ENCODE data around the gene C20orf202. TPM values are rescaled to one million over a fixed set of nuclear protein-coding genes. Genes with fewer than 3 reads are reported as not detected.

The C20orf202 gene
- total RNA-seq, 1 donor from 2014 or later = not detected

DNA sequence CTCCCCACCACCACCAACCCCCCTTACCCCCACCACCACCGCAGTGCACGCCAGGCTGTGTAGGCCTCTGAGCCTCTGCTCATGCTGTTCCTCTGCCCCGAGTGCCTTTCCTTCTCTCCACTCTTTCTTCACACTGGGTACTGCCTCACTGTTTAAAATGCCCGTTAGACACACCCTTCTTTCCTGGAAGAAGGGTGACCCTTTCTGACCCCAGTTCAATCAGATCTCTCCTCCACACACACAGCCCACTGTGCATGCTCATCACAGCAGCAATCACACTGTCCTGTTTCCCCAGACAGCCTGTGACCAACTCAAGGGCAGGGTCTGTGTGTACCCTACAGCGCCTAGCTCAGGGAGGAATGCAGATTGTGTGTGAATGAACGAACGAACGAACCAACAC is 28.5 kb upstream of the C20orf202 start:
- no peaks in the 10 kb centered on the region for H3K27me3 Mint-ChIP-seq
- DNase-seq (no peak), ATAC-seq (ENCODE audit: low read depth) (no peak)
- H3K4me3 Mint-ChIP-seq = no peak overlapping the region
- H3K4me1 Mint-ChIP-seq = no peaks in the 10 kb centered on the region
- H3K36me3 Mint-ChIP-seq (ENCODE audit: low read depth) = peaks cover 61% of the 10 kb centered on the region
- no peak overlapping the region for H3K27ac Mint-ChIP-seq
- CTCF ChIA-PET = no interaction called here
- H3K9me3 Mint-ChIP-seq = no peaks in the 10 kb centered on the region
- TF ChIP-seq, protein P1, sequence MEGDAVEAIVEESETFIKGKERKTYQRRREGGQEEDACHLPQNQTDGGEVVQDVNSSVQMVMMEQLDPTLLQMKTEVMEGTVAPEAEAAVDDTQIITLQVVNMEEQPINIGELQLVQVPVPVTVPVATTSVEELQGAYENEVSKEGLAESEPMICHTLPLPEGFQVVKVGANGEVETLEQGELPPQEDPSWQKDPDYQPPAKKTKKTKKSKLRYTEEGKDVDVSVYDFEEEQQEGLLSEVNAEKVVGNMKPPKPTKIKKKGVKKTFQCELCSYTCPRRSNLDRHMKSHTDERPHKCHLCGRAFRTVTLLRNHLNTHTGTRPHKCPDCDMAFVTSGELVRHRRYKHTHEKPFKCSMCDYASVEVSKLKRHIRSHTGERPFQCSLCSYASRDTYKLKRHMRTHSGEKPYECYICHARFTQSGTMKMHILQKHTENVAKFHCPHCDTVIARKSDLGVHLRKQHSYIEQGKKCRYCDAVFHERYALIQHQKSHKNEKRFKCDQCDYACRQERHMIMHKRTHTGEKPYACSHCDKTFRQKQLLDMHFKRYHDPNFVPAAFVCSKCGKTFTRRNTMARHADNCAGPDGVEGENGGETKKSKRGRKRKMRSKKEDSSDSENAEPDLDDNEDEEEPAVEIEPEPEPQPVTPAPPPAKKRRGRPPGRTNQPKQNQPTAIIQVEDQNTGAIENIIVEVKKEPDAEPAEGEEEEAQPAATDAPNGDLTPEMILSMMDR (IDR thresholded peaks at IDR 0.05) = no peak
- POLR2A ChIA-PET = no interaction called here
- intact Hi-C loops (cut with micrococcal nuclease) = no loop called here

DNA sequence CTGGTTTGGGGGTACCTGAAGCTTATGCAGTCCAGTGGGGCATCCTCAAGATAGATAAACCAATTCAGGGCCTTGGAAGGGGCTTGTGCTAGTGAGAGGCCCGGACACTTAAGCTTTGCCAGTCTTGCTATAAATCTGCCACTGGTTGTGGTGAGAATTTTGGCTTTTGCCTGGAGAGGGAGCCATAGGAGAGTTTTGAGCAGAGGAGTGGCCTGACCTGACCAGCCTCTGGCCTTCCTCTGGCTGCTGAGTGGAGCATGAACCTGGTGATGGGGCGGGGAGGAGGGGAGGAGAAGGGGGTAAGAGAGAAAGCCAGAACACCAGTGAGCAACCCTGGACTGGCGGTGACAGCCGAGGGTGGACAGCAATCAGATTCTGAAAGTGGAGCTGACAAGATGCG is 25.6 kb upstream of the C20orf202 start:
- no peaks in the 10 kb centered on the region for H3K9me3 Mint-ChIP-seq
- peaks cover 38% of the 10 kb centered on the region for H3K36me3 Mint-ChIP-seq (ENCODE audit: low read depth)
- no peak overlapping the region for H3K4me3 Mint-ChIP-seq
- no peak overlapping the region for H3K27ac Mint-ChIP-seq
- intact Hi-C loops (cut with micrococcal nuclease) = no loop called here
- DNase-seq (no peak), ATAC-seq (ENCODE audit: low read depth) (no peak)
- POLR2A ChIA-PET = no interaction called here
- TF ChIP-seq, protein P1 (IDR thresholded peaks at IDR 0.05) = no peak
- H3K4me1 Mint-ChIP-seq = no peaks in the 10 kb centered on the region
- CTCF ChIA-PET = no interaction called here
- H3K27me3 Mint-ChIP-seq = no peaks in the 10 kb centered on the region

DNA sequence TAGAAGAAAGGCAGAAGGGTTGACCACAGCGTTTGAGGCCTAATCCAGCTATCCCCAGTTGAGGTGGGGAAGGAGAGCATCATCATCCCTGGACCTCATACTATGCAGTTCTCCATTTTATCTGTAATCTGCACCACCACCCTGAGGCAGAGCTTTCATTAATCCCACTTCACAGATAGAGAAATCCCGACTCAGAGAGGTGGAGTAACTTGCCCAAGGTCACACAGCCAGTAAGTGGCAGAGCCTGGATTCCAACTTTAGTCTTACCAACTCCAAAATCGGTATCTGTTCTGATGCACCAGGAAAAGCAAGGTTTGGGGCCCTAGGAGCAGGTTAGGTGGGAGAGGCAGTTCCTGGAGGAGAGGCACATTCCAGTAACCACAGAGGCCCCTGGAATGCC is 25.2 kb upstream of the C20orf202 start:
- TF ChIP-seq, protein P1 (IDR thresholded peaks at IDR 0.05) = no peak
- H3K4me1 Mint-ChIP-seq = no peaks in the 10 kb centered on the region
- intact Hi-C loops (cut with micrococcal nuclease) = no loop called here
- CTCF ChIA-PET = no interaction called here
- H3K9me3 Mint-ChIP-seq = no peaks in the 10 kb centered on the region
- no peak for ATAC-seq (ENCODE audit: low read depth)
- POLR2A ChIA-PET = no interaction called here
- H3K36me3 Mint-ChIP-seq (ENCODE audit: low read depth) = peaks cover 34% of the 10 kb centered on the region
- DNase-seq = no peak
- H3K27ac Mint-ChIP-seq = no peak overlapping the region
- H3K4me3 Mint-ChIP-seq = no peak overlapping the region
- H3K27me3 Mint-ChIP-seq = no peaks in the 10 kb centered on the region

DNA sequence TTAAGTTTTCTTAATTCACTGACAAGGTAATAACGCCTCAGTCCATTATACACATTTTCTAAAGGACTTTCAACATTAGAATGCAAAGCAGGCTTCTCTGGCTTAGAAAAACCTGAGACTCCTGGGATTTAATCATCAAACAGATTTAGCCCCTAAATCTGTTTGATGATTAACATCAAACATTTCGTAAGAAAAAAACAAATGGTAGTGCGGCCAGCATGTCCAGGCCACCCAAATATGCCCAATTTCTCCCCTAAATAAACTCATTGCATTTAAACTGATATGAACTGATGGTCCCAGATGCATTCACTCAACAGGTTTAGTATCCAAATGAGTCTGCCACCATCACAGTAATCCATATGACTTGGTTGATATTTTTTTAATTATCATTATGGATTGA is 24.6 kb upstream of the C20orf202 start:
- ChIA-PET POLR2A (no interaction called here), CTCF (no interaction called here)
- H3K36me3 Mint-ChIP-seq (ENCODE audit: low read depth) = peaks cover 29% of the 10 kb centered on the region
- no peaks in the 10 kb centered on the region for H3K9me3 Mint-ChIP-seq
- peaks cover 4% of the 10 kb centered on the region for H3K27me3 Mint-ChIP-seq
- TF ChIP-seq, protein P1 (IDR thresholded peaks at IDR 0.05) = no peak
- H3K4me3 Mint-ChIP-seq = no peak overlapping the region
- DNase-seq (no peak), ATAC-seq (ENCODE audit: low read depth) (no peak)
- no peak overlapping the region for H3K27ac Mint-ChIP-seq
- intact Hi-C loops (cut with micrococcal nuclease) = no loop called here
- H3K4me1 Mint-ChIP-seq = no peaks in the 10 kb centered on the region

DNA sequence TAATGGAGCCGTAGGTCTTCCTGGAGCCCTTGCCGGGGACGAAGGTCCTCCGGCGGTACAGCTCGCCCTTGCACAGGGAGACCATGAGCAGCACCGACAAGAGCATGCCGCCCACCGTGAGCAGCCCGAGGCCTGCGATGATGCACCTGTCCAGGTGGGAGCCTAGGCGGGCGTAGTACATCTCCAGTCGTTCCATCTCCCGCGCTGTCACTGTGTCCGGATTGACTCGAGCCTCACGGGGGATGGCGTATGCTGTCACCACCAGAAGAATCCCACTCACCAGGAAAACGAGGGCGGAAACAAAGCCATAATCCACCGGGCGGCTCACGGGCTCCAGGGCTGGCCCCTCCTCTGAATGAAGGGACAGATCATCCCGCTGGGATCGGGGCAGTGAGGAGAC is 22.3 kb upstream of the C20orf202 start:
- peaks cover 17% of the 10 kb centered on the region for H3K27me3 Mint-ChIP-seq
- H3K36me3 Mint-ChIP-seq (ENCODE audit: low read depth) = peaks cover 10% of the 10 kb centered on the region
- H3K9me3 Mint-ChIP-seq = no peaks in the 10 kb centered on the region
- H3K4me1 Mint-ChIP-seq = peaks cover 9% of the 10 kb centered on the region
- CTCF ChIA-PET = no interaction called here
- POLR2A ChIA-PET = no interaction called here
- ATAC-seq (ENCODE audit: low read depth) (no peak), DNase-seq (no peak)
- no peak overlapping the region for H3K4me3 Mint-ChIP-seq
- no peak overlapping the region for H3K27ac Mint-ChIP-seq
- intact Hi-C loops (cut with micrococcal nuclease) = no loop called here
- TF ChIP-seq, protein P1 (IDR thresholded peaks at IDR 0.05) = no peak

Data from activated B cell treated with CpG ODN at 0.5 μM for 24 hours (primary cell).